ENCODE measurements around the gene ACAD9.
A peak's percentile ranks its signal among the peaks of the same experiment; 100 is the strongest.
"Not testable (repeated sequence)": the region's sequence is repeated elsewhere in the genome, so short reads cannot be mapped to it uniquely, and the experiment has no call there.

The ACAD9 gene

GRCh38 chr3:128874481-128875180, 4.8 kb upstream of the ACAD9 start:
- no peaks in the 10 kb centered on the region for H3K36me3 ChIP-seq (ENCODE audit: insufficient read depth, low read length)
- H3K27ac ChIP-seq (ENCODE audit: low read depth, low read length), result no peak overlapping the region
- H3K79me2 ChIP-seq (ENCODE audit: control insufficient read depth, insufficient read depth, low read length, unreplicated experiment), result peaks cover 19% of the 10 kb centered on the region
- H3K4me1 ChIP-seq (ENCODE audit: control insufficient read depth, insufficient read depth, low read length, unreplicated experiment), result peaks cover 17% of the 10 kb centered on the region
- no peak overlapping the region for H3K4me3 ChIP-seq (ENCODE audit: low read depth, low read length)
- no peak overlapping the region for H2AFZ ChIP-seq (ENCODE audit: low read length, unreplicated experiment)
- H3K27me3 ChIP-seq (ENCODE audit: insufficient read depth, low read length), result no peaks in the 10 kb centered on the region

GRCh38 chr3:128875556-128876120, 3.8 kb upstream of the ACAD9 start:
- Histone ChIP-seq H3K36me3 (ENCODE audit: insufficient read depth, low read length) (no peaks in the 10 kb centered on the region), H3K4me3 (ENCODE audit: low read depth, low read length) (no peak overlapping the region), H2AFZ (ENCODE audit: low read length, unreplicated experiment) (no peak overlapping the region), H3K27ac (ENCODE audit: low read depth, low read length) (no peak overlapping the region), H3K27me3 (ENCODE audit: insufficient read depth, low read length) (no peaks in the 10 kb centered on the region), H3K79me2 (ENCODE audit: control insufficient read depth, insufficient read depth, low read length, unreplicated experiment) (peaks cover 29% of the 10 kb centered on the region), H3K4me1 (ENCODE audit: control insufficient read depth, insufficient read depth, low read length, unreplicated experiment) (peaks cover 20% of the 10 kb centered on the region)

- H3K27ac ChIP-seq (ENCODE audit: low read depth, low read length), result peak overlapping the region; percentile 94
- H3K4me1 ChIP-seq (ENCODE audit: control insufficient read depth, insufficient read depth, low read length, unreplicated experiment), result peaks cover 43% of the 10 kb centered on the region
- H3K36me3 ChIP-seq (ENCODE audit: insufficient read depth, low read length), result peaks cover 4% of the 10 kb centered on the region; the same call in 1 of the 2 replicates
- H2AFZ ChIP-seq (ENCODE audit: low read length, unreplicated experiment), result peak overlapping the region; percentile 44
- peak overlapping the region; percentile 84 for H3K4me3 ChIP-seq (ENCODE audit: low read depth, low read length)
- H3K79me2 ChIP-seq (ENCODE audit: control insufficient read depth, insufficient read depth, low read length, unreplicated experiment), result peaks cover 53% of the 10 kb centered on the region
- no peaks in the 10 kb centered on the region for H3K27me3 ChIP-seq (ENCODE audit: insufficient read depth, low read length)
Measured at GRCh38 chr3:128878011-128878457, 1.4 kb upstream of the ACAD9 start.

- peak overlapping the region; percentile 93 for H2AFZ ChIP-seq (ENCODE audit: low read length, unreplicated experiment)
- H3K4me3 ChIP-seq (ENCODE audit: low read depth, low read length), result peak overlapping the region; percentile 84
- no peaks in the 10 kb centered on the region for H3K27me3 ChIP-seq (ENCODE audit: insufficient read depth, low read length)
- peaks cover 58% of the 10 kb centered on the region for H3K79me2 ChIP-seq (ENCODE audit: control insufficient read depth, insufficient read depth, low read length, unreplicated experiment)
- H3K27ac ChIP-seq (ENCODE audit: low read depth, low read length), result peak overlapping the region; percentile 94
- peaks cover 4% of the 10 kb centered on the region; the same call in 1 of the 2 replicates for H3K36me3 ChIP-seq (ENCODE audit: insufficient read depth, low read length)
- peaks cover 43% of the 10 kb centered on the region for H3K4me1 ChIP-seq (ENCODE audit: control insufficient read depth, insufficient read depth, low read length, unreplicated experiment)
Measured at GRCh38 chr3:128878556-128879124, 780 bp upstream of the ACAD9 start.

- H2AFZ ChIP-seq (ENCODE audit: low read length, unreplicated experiment), result peak overlapping the region; percentile 39
- peak overlapping the region; percentile 56 for H3K27ac ChIP-seq (ENCODE audit: low read depth, low read length)
- peaks cover 13% of the 10 kb centered on the region; the same call in 1 of the 2 replicates for H3K36me3 ChIP-seq (ENCODE audit: insufficient read depth, low read length)
- no peaks in the 10 kb centered on the region for H3K27me3 ChIP-seq (ENCODE audit: insufficient read depth, low read length)
- H3K4me1 ChIP-seq (ENCODE audit: control insufficient read depth, insufficient read depth, low read length, unreplicated experiment), result peaks cover 43% of the 10 kb centered on the region
- H3K4me3 ChIP-seq (ENCODE audit: low read depth, low read length), result peak overlapping the region; percentile 84
- peaks cover 67% of the 10 kb centered on the region for H3K79me2 ChIP-seq (ENCODE audit: control insufficient read depth, insufficient read depth, low read length, unreplicated experiment)
Measured at GRCh38 chr3:128879991-128880390, 571 bp downstream of the ACAD9 start.

- H3K27ac ChIP-seq (ENCODE audit: low read depth, low read length); H2AFZ ChIP-seq (ENCODE audit: low read length, unreplicated experiment); H3K27me3 ChIP-seq (ENCODE audit: insufficient read depth, low read length): not testable (repeated sequence)
- Histone ChIP-seq H3K4me3 (ENCODE audit: low read depth, low read length) (peak overlapping the region; percentile 84), H3K36me3 (ENCODE audit: insufficient read depth, low read length) (peaks cover 14% of the 10 kb centered on the region; the same call in 1 of the 2 replicates), H3K4me1 (ENCODE audit: control insufficient read depth, insufficient read depth, low read length, unreplicated experiment) (peaks cover 41% of the 10 kb centered on the region), H3K79me2 (ENCODE audit: control insufficient read depth, insufficient read depth, low read length, unreplicated experiment) (peaks cover 68% of the 10 kb centered on the region)
Measured at GRCh38 chr3:128880455-128880854, 1.0 kb downstream of the ACAD9 start.

GRCh38 chr3:128881576-128881975, 2.2 kb downstream of the ACAD9 start:
- peaks cover 34% of the 10 kb centered on the region for H3K4me1 ChIP-seq (ENCODE audit: control insufficient read depth, insufficient read depth, low read length, unreplicated experiment)

GRCh38 chr3:128882719-128883118, 3.3 kb downstream of the ACAD9 start:
- Histone ChIP-seq H2AFZ (ENCODE audit: low read length, unreplicated experiment) (no peak overlapping the region), H3K27ac (ENCODE audit: low read depth, low read length) (no peak overlapping the region), H3K4me1 (ENCODE audit: control insufficient read depth, insufficient read depth, low read length, unreplicated experiment) (peaks cover 33% of the 10 kb centered on the region), H3K4me3 (ENCODE audit: low read depth, low read length) (no peak overlapping the region), H3K36me3 (ENCODE audit: insufficient read depth, low read length) (peaks cover 19% of the 10 kb centered on the region; the same call in 1 of the 2 replicates), H3K79me2 (ENCODE audit: control insufficient read depth, insufficient read depth, low read length, unreplicated experiment) (peaks cover 66% of the 10 kb centered on the region), H3K27me3 (ENCODE audit: insufficient read depth, low read length) (no peaks in the 10 kb centered on the region)

More at GRCh38 chr3:128881576-128881975, 2.2 kb downstream of the ACAD9 start:
- no peak overlapping the region for H3K27ac ChIP-seq (ENCODE audit: low read depth, low read length)
- H3K4me3 ChIP-seq (ENCODE audit: low read depth, low read length), result peak overlapping the region; percentile 84
- H3K79me2 ChIP-seq (ENCODE audit: control insufficient read depth, insufficient read depth, low read length, unreplicated experiment), result peaks cover 68% of the 10 kb centered on the region
- no peak overlapping the region for H2AFZ ChIP-seq (ENCODE audit: low read length, unreplicated experiment)
- H3K27me3 ChIP-seq (ENCODE audit: insufficient read depth, low read length), result no peaks in the 10 kb centered on the region
- peaks cover 14% of the 10 kb centered on the region; the same call in 1 of the 2 replicates for H3K36me3 ChIP-seq (ENCODE audit: insufficient read depth, low read length)

- H3K27ac ChIP-seq (ENCODE audit: low read depth, low read length), result no peak overlapping the region
- peaks cover 23% of the 10 kb centered on the region; the same call in 1 of the 2 replicates for H3K36me3 ChIP-seq (ENCODE audit: insufficient read depth, low read length)
- H3K27me3 ChIP-seq (ENCODE audit: insufficient read depth, low read length), result no peaks in the 10 kb centered on the region
- H3K4me3 ChIP-seq (ENCODE audit: low read depth, low read length), result no peak overlapping the region
- peaks cover 56% of the 10 kb centered on the region for H3K79me2 ChIP-seq (ENCODE audit: control insufficient read depth, insufficient read depth, low read length, unreplicated experiment)
- no peak overlapping the region for H2AFZ ChIP-seq (ENCODE audit: low read length, unreplicated experiment)
- peaks cover 26% of the 10 kb centered on the region for H3K4me1 ChIP-seq (ENCODE audit: control insufficient read depth, insufficient read depth, low read length, unreplicated experiment)
Measured at GRCh38 chr3:128884992-128885391, 5.6 kb downstream of the ACAD9 start.

GRCh38 chr3:128889139-128889894, 9.9 kb downstream of the ACAD9 start:
- peaks cover 24% of the 10 kb centered on the region; the same call in 1 of the 2 replicates for H3K36me3 ChIP-seq (ENCODE audit: insufficient read depth, low read length)
- H3K27ac ChIP-seq (ENCODE audit: low read depth, low read length), result no peak overlapping the region
- H3K4me1 ChIP-seq (ENCODE audit: control insufficient read depth, insufficient read depth, low read length, unreplicated experiment), result no peaks in the 10 kb centered on the region
- peaks cover 13% of the 10 kb centered on the region for H3K79me2 ChIP-seq (ENCODE audit: control insufficient read depth, insufficient read depth, low read length, unreplicated experiment)
- no peak overlapping the region for H2AFZ ChIP-seq (ENCODE audit: low read length, unreplicated experiment)
- H3K4me3 ChIP-seq (ENCODE audit: low read depth, low read length), result no peak overlapping the region
- no peaks in the 10 kb centered on the region for H3K27me3 ChIP-seq (ENCODE audit: insufficient read depth, low read length)
